ENCODE measurements around the gene ABCD3. TPM values are rescaled to one million over a fixed set of nuclear protein-coding genes. Genes with fewer than 3 reads are reported as not detected.

ABCD3 gene
- polyA plus RNA-seq, 3 donors from 2014 or later, result 21.8 to 28.7 (median 27.8) TPM

DNA sequence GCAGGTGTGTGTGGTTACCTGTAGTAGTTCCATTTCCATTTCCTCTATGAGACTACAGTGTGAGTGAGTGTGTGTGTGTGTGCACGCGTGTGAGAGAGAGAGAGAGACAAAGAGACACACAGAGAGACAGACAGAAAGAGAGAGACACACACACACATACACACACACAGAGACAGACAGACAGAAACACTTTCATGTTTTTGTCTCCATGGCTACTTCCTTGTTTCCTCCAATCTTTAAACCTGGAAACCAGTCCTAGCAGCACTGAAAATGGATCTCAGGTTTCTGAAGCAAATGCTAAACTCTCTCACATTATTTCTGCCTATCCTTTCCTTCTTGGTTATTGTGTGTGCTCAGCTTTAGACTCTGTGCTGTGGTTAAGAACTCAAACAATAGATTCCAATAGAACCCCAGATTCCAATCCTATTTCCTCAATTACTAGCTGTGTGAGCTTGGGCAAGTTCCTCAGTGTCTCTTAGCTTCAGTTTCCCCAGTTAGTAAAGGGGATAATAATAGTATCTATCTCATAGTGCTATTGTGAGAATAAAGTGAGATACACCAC, 22.4 kb upstream of the ABCD3 start:
- Mint-ChIP-seq H3K4me3 (no peak overlapping the region), H3K27me3 (ENCODE audit: low read depth in 3 of 3) (peaks cover 0 to 5% (median 4%) of the 10 kb centered on the region in 3 donors), H3K4me1 (no peaks in the 10 kb centered on the region), H3K36me3 (no peaks in the 10 kb centered on the region), H3K27ac (no peak overlapping the region), H3K9me3 (no peaks in the 10 kb centered on the region)
- DNase-seq, result no peak

DNA sequence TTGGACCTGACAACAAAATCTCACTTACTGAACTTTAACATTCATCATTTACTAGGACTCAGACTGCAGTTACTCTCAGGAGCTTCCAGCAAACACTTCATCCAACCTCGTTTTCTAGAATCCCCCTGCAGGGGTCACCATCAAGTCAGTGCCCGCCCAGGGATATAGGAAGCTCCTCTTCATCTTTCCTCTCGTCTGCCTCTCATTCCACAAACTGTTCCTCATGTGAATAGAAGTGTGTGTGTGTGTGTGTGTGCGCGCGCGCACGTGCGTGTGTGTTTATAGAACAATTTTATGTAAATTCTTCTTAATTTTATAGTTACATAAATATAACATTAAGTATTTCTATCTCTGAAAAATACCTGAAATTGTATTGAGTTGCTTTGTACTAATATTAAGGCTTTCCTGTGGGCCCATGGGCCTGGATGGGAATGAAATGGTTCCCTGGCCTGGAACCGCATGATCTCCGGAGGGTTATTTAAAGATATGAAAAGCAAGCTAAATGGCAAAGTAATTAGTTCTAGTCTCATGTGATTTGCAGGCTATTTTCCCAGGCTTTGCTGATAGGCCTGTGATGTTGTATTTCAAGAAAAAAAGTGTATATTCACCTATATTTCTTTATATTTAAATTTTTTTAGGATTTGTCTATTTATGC, 21.7 kb upstream of the ABCD3 start:
- H3K4me1 Mint-ChIP-seq, result no peaks in the 10 kb centered on the region
- H3K36me3 Mint-ChIP-seq, result no peaks in the 10 kb centered on the region
- H3K27ac Mint-ChIP-seq, result no peak overlapping the region
- no peak for DNase-seq
- no peaks in the 10 kb centered on the region for H3K9me3 Mint-ChIP-seq
- peaks cover 0 to 5% (median 4%) of the 10 kb centered on the region in 3 donors for H3K27me3 Mint-ChIP-seq (ENCODE audit: low read depth in 3 of 3)
- H3K4me3 Mint-ChIP-seq, result no peak overlapping the region

DNA sequence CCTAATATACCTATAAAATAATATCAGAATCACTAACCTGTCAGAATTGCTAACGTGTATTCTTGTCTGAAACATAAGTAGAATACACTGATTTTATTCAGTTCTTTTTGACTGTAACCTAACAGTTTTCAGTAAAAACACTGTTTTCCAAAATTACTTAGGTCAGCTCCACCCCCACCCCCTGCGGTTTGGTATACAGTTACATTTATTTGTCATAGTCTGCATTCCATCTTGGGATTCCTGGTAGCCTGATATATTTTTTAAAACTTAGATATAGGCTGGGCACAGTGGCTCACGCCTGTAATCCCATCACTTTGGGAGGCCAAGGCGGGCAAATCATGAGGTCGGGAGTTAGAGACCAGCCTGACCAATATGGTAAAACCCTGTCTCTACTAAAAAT, 19.8 kb upstream of the ABCD3 start:
- H3K4me3 Mint-ChIP-seq, result no peak overlapping the region
- H3K27ac Mint-ChIP-seq, result no peak overlapping the region
- H3K27me3 Mint-ChIP-seq (ENCODE audit: low read depth in 3 of 3), result peaks cover 0 to 8% (median 5%) of the 10 kb centered on the region in 3 donors
- H3K4me1 Mint-ChIP-seq, result no peaks in the 10 kb centered on the region
- H3K9me3 Mint-ChIP-seq, result no peaks in the 10 kb centered on the region
- no peaks in the 10 kb centered on the region for H3K36me3 Mint-ChIP-seq
- DNase-seq, result no peak

DNA sequence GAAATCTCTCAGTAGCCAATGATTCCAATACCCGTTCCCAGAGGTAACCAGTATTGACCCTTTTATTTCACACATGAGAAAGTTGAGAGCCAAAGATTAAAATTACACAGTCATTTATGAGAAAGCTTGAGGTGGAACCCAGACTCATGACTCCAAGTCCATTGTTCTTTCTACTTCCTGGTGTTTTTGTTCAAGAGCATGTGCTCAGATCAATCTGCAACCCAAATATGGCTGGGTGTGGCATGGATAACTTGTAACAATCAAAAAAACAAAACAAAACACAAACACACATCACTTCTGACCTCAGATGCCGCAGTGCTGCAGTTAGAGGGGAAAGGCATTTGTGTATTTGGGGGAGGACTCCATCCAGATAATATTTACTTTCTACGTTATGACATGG, 18.7 kb upstream of the ABCD3 start:
- H3K36me3 Mint-ChIP-seq, result no peaks in the 10 kb centered on the region
- DNase-seq, result no peak
- peaks cover 0 to 8% (median 5%) of the 10 kb centered on the region in 3 donors for H3K27me3 Mint-ChIP-seq (ENCODE audit: low read depth in 3 of 3)
- no peak overlapping the region for H3K27ac Mint-ChIP-seq
- no peaks in the 10 kb centered on the region for H3K4me1 Mint-ChIP-seq
- no peak overlapping the region for H3K4me3 Mint-ChIP-seq
- no peaks in the 10 kb centered on the region for H3K9me3 Mint-ChIP-seq

DNA sequence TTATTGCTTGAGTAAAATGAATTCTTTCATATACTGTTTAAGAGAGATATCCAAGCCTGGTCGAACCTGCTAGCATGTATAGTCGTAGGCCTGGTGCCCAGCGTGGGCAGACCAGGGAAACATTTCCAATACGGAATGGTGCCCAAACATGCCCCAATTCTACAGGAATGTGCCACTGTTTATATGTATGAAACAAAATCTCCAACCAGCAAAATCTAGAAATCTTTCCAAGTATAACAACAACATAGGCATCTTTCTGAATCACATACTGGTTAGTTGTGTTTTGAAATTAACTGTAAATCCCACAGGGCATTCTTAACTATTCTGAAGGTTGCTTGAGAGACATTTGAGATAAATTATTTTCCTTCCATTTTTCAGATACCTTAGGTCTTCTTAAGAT, 17.0 kb upstream of the ABCD3 start:
- Mint-ChIP-seq H3K27ac (no peak overlapping the region), H3K4me3 (no peak overlapping the region), H3K9me3 (no peaks in the 10 kb centered on the region), H3K36me3 (no peaks in the 10 kb centered on the region), H3K4me1 (no peaks in the 10 kb centered on the region), H3K27me3 (ENCODE audit: low read depth in 3 of 3) (peaks cover 0 to 6% (median 3%) of the 10 kb centered on the region in 3 donors)
- no peak for DNase-seq

DNA sequence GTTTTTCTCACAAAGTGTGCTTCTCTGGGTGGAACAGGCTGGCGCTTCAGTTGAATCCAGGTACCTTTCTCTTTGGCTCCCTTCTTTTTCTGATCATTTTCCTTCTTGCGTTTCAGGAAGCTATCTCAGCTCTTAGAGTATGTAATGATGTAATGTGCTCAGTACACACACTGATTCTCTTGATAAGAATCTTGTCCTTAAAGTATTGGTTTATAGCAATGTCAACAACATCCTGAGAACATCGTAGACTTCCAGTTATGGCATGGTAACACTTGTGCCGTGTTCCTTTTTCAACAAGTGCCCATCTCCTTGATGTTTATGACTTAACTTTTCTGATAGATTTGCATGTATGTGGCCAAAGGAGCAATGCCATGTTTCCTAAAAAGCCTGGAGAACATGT, 11.7 kb upstream of the ABCD3 start:
- Mint-ChIP-seq H3K9me3 (no peaks in the 10 kb centered on the region), H3K4me1 (no peaks in the 10 kb centered on the region), H3K4me3 (no peak overlapping the region), H3K36me3 (no peaks in the 10 kb centered on the region), H3K27me3 (ENCODE audit: low read depth in 3 of 3) (peaks cover 0 to 7% (median 6%) of the 10 kb centered on the region in 3 donors), H3K27ac (no peak overlapping the region)
- DNase-seq, result no peak

- DNase-seq, result no peak
- Mint-ChIP-seq H3K27ac (no peak overlapping the region), H3K4me1 (no peaks in the 10 kb centered on the region), H3K4me3 (no peak overlapping the region), H3K36me3 (no peaks in the 10 kb centered on the region), H3K9me3 (no peaks in the 10 kb centered on the region), H3K27me3 (ENCODE audit: low read depth in 3 of 3) (peaks cover 2 to 6% (median 4%) of the 10 kb centered on the region in 3 donors)
These were observed 9.9 kb upstream of the ABCD3 start for GRCh38 chr1:94408104-94408830.

GRCh38 chr1:94411237-94411636, 7.0 kb upstream of the ABCD3 start:
- peaks cover 4 to 12% (median 11%) of the 10 kb centered on the region in 3 donors for H3K27me3 Mint-ChIP-seq (ENCODE audit: low read depth in 3 of 3)
- H3K4me1 Mint-ChIP-seq, result no peaks in the 10 kb centered on the region
- H3K9me3 Mint-ChIP-seq, result no peaks in the 10 kb centered on the region
- H3K4me3 Mint-ChIP-seq, result no peak overlapping the region
- H3K27ac Mint-ChIP-seq, result no peak overlapping the region
- no peak for DNase-seq
- H3K36me3 Mint-ChIP-seq, result no peaks in the 10 kb centered on the region

DNA sequence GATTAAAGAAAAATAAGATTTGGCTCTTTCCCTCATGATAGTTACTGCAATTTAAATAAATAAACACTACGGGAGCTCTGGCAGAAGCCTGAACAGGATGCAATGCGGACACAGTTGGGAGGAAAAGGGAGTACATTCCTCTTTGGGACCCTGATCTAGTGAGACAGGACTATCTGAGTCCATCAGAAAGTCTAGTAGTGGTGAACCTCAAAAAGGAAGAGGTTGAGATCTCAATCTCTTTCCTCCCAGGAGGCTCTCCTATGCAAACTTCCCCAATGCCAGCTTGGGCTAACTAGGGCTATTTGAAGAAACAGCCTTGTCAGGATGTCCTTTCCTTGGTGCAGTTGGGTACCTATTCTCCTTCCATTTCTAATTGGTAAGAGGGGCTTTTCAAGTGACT, 4.9 kb upstream of the ABCD3 start:
- no peaks in the 10 kb centered on the region for H3K4me1 Mint-ChIP-seq
- no peaks in the 10 kb centered on the region for H3K36me3 Mint-ChIP-seq
- peaks cover 0 to 12% (median 11%) of the 10 kb centered on the region in 3 donors for H3K27me3 Mint-ChIP-seq (ENCODE audit: low read depth in 3 of 3)
- H3K4me3 Mint-ChIP-seq, result no peak overlapping the region
- no peak for DNase-seq
- H3K9me3 Mint-ChIP-seq, result no peaks in the 10 kb centered on the region
- H3K27ac Mint-ChIP-seq, result no peak overlapping the region

- Mint-ChIP-seq H3K4me1 (peaks cover 20 to 34% of the 10 kb centered on the region in 2 donors), H3K4me3 (no peak overlapping the region), H3K9me3 (no peaks in the 10 kb centered on the region), H3K27ac (no peak overlapping the region), H3K36me3 (no peaks in the 10 kb centered on the region), H3K27me3 (ENCODE audit: low read depth in 3 of 3) (peaks cover 0 to 12% (median 6%) of the 10 kb centered on the region in 3 donors)
- no peak for DNase-seq
These were observed 1.1 kb upstream of the ABCD3 start for GRCh38 chr1:94416901-94417727.

DNA sequence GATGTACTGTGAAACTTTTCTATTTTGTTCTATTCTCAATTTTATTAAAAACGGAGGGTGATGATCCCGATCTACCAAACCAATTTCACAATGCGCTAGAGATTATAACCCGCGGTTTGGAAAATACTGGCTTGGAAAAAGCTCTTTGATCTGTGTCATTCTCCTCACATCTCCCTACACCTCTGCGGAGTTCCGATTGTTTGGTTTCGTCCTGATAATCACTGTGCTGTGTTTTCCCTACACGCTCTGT, 536 bp upstream of the ABCD3 start:
- H3K4me1 Mint-ChIP-seq, result peaks cover 20 to 38% of the 10 kb centered on the region in 2 donors
- peaks cover 0 to 12% (median 6%) of the 10 kb centered on the region in 3 donors for H3K27me3 Mint-ChIP-seq (ENCODE audit: low read depth in 3 of 3)
- DNase-seq, result no peak
- H3K4me3 Mint-ChIP-seq, result no peak overlapping the region
- no peak overlapping the region for H3K27ac Mint-ChIP-seq
- no peaks in the 10 kb centered on the region for H3K36me3 Mint-ChIP-seq
- H3K9me3 Mint-ChIP-seq, result no peaks in the 10 kb centered on the region

DNA sequence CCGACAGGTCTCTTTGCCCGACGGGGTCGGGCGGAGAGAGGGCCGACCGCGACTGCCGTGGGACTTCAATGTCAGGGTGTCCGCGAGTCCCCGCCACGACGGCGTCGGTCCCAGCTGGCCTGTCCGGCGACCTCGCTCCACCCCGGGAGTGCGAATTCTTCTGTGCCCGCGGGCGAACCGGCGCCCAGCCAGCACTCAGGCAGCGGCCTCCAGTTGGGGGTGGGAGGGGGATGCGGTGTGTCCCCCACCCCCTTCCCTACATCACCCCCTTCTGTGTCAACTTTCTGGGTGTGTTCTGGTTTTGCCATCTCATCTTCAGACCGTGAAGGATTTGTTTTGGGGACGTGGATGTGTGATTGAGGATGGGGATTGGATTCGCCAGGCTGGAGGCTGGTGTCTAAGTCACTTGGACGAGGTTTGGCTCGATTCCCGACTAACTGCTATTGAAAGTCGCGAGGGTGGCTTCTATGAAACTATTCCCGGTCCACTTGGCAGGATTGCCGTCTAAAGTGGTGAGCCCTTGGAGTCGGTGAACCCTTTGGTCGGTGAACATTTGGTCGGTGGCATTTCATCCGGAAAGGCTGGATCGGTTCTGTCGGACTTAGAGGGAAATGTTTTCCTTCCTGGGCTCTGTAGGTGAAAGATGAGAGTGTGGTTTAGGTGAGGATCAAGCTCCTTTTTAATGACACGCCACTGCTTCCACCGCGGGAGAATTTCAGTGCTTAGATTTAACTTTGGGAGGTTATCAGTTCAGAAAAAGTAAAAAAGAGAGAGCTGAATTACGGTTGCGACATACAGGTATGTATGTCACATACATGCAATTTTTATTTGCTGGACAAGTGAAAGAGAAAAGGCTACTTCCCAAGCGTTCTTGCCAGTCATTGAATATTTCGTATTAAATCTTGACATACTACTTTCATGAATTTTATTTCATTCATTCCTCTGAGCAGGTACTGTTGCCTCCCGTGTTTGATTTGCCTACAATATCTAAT, 771 bp downstream of the ABCD3 start:
- peak overlapping the region in 5 of 6 donors; percentile 55 to 85 (median 79) for H3K27ac Mint-ChIP-seq
- peak in 2 of 3 donors; percentile 3 to 18 for DNase-seq
- H3K9me3 Mint-ChIP-seq, result no peaks in the 10 kb centered on the region
- peak overlapping the region in 1 of 5 donors; percentile 83 for H3K4me3 Mint-ChIP-seq
- H3K4me1 Mint-ChIP-seq, result peaks cover 20 to 46% of the 10 kb centered on the region in 2 donors
- H3K36me3 Mint-ChIP-seq, result no peaks in the 10 kb centered on the region
- peaks cover 0 to 11% (median 4%) of the 10 kb centered on the region in 3 donors for H3K27me3 Mint-ChIP-seq (ENCODE audit: low read depth in 3 of 3)

Measured in immature natural killer cell (primary cell).